ENCODE data around the gene SEPTIN3. TPM values are rescaled to one million over a fixed set of nuclear protein-coding genes. Genes with fewer than 3 reads are reported as not detected.

SEPTIN3 gene
- total RNA-seq, 1 experiment from 2014 or later = 3.9 TPM

GRCh38 chr22:41998361-41999261 is 29.4 kb downstream of the SEPTIN3 start, which contains the start of gene WBP2NL:
Gene WBP2NL, plus strand, starts transcription at chr22:41998788. Its CDS starts 31 bp downstream, at chr22:41998819.
- POLR2A ChIA-PET = no interaction called here
- H3K27me3 ChIP-seq (ENCODE audit: control insufficient read depth, insufficient read depth, low read length) = no peaks in the 10 kb centered on the region
- peak; percentile 10 for DNase-seq (ENCODE audit: low read depth, low spot score)
- H3K4me3 ChIP-seq (ENCODE audit: low read depth in 2 of 2, low read length in 2 of 2) = peak within 1 kb of the TSS; percentile 30 to 54
- ATAC-seq = peak; percentile 89
- no peak within 1 kb of the TSS for H3K27ac ChIP-seq (ENCODE audit: low read length)
- no peak for TF ChIP-seq SIN3A (IDR thresholded peaks at IDR 0.05; ENCODE audit: borderline replicate concordance, insufficient read depth, low read depth, low read length)
- no peak for TF ChIP-seq TCF7L2 (IDR thresholded peaks at IDR 0.05; ENCODE audit: low read depth, low read length)
- TF ChIP-seq, protein P1, sequence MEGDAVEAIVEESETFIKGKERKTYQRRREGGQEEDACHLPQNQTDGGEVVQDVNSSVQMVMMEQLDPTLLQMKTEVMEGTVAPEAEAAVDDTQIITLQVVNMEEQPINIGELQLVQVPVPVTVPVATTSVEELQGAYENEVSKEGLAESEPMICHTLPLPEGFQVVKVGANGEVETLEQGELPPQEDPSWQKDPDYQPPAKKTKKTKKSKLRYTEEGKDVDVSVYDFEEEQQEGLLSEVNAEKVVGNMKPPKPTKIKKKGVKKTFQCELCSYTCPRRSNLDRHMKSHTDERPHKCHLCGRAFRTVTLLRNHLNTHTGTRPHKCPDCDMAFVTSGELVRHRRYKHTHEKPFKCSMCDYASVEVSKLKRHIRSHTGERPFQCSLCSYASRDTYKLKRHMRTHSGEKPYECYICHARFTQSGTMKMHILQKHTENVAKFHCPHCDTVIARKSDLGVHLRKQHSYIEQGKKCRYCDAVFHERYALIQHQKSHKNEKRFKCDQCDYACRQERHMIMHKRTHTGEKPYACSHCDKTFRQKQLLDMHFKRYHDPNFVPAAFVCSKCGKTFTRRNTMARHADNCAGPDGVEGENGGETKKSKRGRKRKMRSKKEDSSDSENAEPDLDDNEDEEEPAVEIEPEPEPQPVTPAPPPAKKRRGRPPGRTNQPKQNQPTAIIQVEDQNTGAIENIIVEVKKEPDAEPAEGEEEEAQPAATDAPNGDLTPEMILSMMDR (IDR thresholded peaks at IDR 0.05) = no peak
- TF ChIP-seq, protein P2, sequence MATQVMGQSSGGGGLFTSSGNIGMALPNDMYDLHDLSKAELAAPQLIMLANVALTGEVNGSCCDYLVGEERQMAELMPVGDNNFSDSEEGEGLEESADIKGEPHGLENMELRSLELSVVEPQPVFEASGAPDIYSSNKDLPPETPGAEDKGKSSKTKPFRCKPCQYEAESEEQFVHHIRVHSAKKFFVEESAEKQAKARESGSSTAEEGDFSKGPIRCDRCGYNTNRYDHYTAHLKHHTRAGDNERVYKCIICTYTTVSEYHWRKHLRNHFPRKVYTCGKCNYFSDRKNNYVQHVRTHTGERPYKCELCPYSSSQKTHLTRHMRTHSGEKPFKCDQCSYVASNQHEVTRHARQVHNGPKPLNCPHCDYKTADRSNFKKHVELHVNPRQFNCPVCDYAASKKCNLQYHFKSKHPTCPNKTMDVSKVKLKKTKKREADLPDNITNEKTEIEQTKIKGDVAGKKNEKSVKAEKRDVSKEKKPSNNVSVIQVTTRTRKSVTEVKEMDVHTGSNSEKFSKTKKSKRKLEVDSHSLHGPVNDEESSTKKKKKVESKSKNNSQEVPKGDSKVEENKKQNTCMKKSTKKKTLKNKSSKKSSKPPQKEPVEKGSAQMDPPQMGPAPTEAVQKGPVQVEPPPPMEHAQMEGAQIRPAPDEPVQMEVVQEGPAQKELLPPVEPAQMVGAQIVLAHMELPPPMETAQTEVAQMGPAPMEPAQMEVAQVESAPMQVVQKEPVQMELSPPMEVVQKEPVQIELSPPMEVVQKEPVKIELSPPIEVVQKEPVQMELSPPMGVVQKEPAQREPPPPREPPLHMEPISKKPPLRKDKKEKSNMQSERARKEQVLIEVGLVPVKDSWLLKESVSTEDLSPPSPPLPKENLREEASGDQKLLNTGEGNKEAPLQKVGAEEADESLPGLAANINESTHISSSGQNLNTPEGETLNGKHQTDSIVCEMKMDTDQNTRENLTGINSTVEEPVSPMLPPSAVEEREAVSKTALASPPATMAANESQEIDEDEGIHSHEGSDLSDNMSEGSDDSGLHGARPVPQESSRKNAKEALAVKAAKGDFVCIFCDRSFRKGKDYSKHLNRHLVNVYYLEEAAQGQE (IDR thresholded peaks at IDR 0.05; ENCODE audit: insufficient read depth in 1 of 2, low read depth in 2 of 2, low read length in 1 of 2) = no peak
- peak; percentile 33; the same call in 1 of the 2 replicates for TF ChIP-seq POLR2AphosphoS5 (IDR thresholded peaks at IDR 0.05; ENCODE audit: low read depth, low read length)
- H3K4me1 ChIP-seq (ENCODE audit: control insufficient read depth, insufficient read depth, low read length) = no peaks in the 10 kb centered on the region
- H3K36me3 ChIP-seq (ENCODE audit: control insufficient read depth, insufficient read depth, low read length) = no peaks in the 10 kb centered on the region
- CTCF ChIA-PET = no interaction called here
- intact Hi-C loops (cut with micrococcal nuclease; ENCODE audit: unreplicated experiment) = no loop called here
- H3K9me3 ChIP-seq (ENCODE audit: control insufficient read depth, insufficient read depth, low read depth, low read length) = no peaks in the 10 kb centered on the region
- no TSS peak for BruUV-seq (replicated peaks)
- in situ Hi-C loops (cut with HindIII; ENCODE audit: low pct_unique_long_range_greater_than_20kb, low sequenced_read_pairs) = no loop called here

GRCh38 chr22:42000466-42000865 is 31.2 kb downstream of the SEPTIN3 start:
- intact Hi-C loops (cut with micrococcal nuclease; ENCODE audit: unreplicated experiment) (no loop called here), in situ Hi-C loops (cut with HindIII; ENCODE audit: low pct_unique_long_range_greater_than_20kb, low sequenced_read_pairs) (no loop called here)
- DNase-seq (ENCODE audit: low read depth, low spot score) = no peak
- H3K27me3 ChIP-seq (ENCODE audit: control insufficient read depth, insufficient read depth, low read length) = no peaks in the 10 kb centered on the region
- H3K27ac ChIP-seq (ENCODE audit: low read length) = no peak overlapping the region
- TF ChIP-seq, protein P1 (IDR thresholded peaks at IDR 0.05) = no peak
- TF ChIP-seq, protein P2 (IDR thresholded peaks at IDR 0.05; ENCODE audit: insufficient read depth in 1 of 2, low read depth in 2 of 2, low read length in 1 of 2) = no peak
- TF ChIP-seq TCF7L2 (IDR thresholded peaks at IDR 0.05; ENCODE audit: low read depth, low read length) (no peak), POLR2AphosphoS5 (IDR thresholded peaks at IDR 0.05; ENCODE audit: low read depth, low read length) (no peak), SIN3A (IDR thresholded peaks at IDR 0.05; ENCODE audit: borderline replicate concordance, insufficient read depth, low read depth, low read length) (no peak)
- no peaks in the 10 kb centered on the region for H3K9me3 ChIP-seq (ENCODE audit: control insufficient read depth, insufficient read depth, low read depth, low read length)
- no TSS peak for BruUV-seq (replicated peaks)
- H3K4me1 ChIP-seq (ENCODE audit: control insufficient read depth, insufficient read depth, low read length) = no peaks in the 10 kb centered on the region
- H3K36me3 ChIP-seq (ENCODE audit: control insufficient read depth, insufficient read depth, low read length) = no peaks in the 10 kb centered on the region
- ATAC-seq = no peak
- CTCF ChIA-PET = no interaction called here
- POLR2A ChIA-PET = no interaction called here
- H3K4me3 ChIP-seq (ENCODE audit: low read depth in 2 of 2, low read length in 2 of 2) = no peak overlapping the region
